WTC11 (cell line): ENCODE data around the gene TTC8. TPM values are rescaled to one million over a fixed set of nuclear protein-coding genes. Genes with fewer than 3 reads are reported as not detected.

Experiments used
- ATAC-seq: fragments of 200-7000 bp; cut with Tn5 transposase; 2 replicates; pipeline ENCODE4 v1.10.0; 2021; ENCODE audit warnings: mild to moderate bottlenecking, moderate library complexity
- CTCF ChIA-PET: fragments of 300-600 bp; sonication (Branson Sonifier 250); formaldehyde crosslinking; loops from one replicate; lab custom pipeline; 2021; ENCODE audit warnings: antibody characterized with exemption; lab: Charles Lee
- POLR2A ChIA-PET: fragments of 350-600 bp; sonication (Branson Sonifier 250); formaldehyde crosslinking; loops from one replicate; lab custom pipeline; 2021; ENCODE audit warnings: antibody characterized with exemption; lab: Charles Lee
- DNase-seq: peaks from one replicate; pipeline ENCODE4 v3.0.0; 2021; ENCODE audit warnings: low spot score
- H3K27ac Mint-ChIP-seq: 2 replicates; pipeline ENCODE4 v1.8.0; 2021; ENCODE audit warnings: mixed read lengths
- H3K27me3 Mint-ChIP-seq: 2 replicates; pipeline ENCODE4 v1.8.0; 2021; ENCODE audit warnings: low read depth, mild to moderate bottlenecking, moderate library complexity, mixed read lengths
- H3K36me3 Mint-ChIP-seq: 2 replicates; pipeline ENCODE4 v1.8.0; 2021; ENCODE audit warnings: mixed read lengths
- H3K4me1 Mint-ChIP-seq: 2 replicates; pipeline ENCODE4 v1.8.0; 2022; ENCODE audit warnings: mixed read lengths
- H3K4me3 Mint-ChIP-seq: 2 replicates; pipeline ENCODE4 v1.8.0; 2021; ENCODE audit warnings: mild to moderate bottlenecking, moderate library complexity, mixed read lengths
- H3K9me3 Mint-ChIP-seq: 2 replicates; pipeline ENCODE4 v1.8.0; 2021; ENCODE audit warnings: mixed read lengths
- ARID4B ChIP-seq: sonication (generic); formaldehyde crosslinking; IDR thresholded peaks from 2 replicates; pipeline ENCODE4 v1.8.0; 2023; ENCODE audit warnings: missing genetic modification reagents, mild to moderate bottlenecking, borderline replicate concordance
- ERG ChIP-seq: fragments of 250-450 bp; sonication (Bioruptor Pico); IDR thresholded peaks from 2 replicates; pipeline ENCODE4 v1.8.0; 2021; ENCODE audit warnings: mild to moderate bottlenecking
- ESRRA ChIP-seq: sonication (generic); formaldehyde crosslinking; IDR thresholded peaks from 2 replicates; pipeline ENCODE4 v1.8.1; 2022; ENCODE audit warnings: mild to moderate bottlenecking, missing genetic modification reagents, borderline replicate concordance
- JUN ChIP-seq: sonication (generic); formaldehyde crosslinking; IDR thresholded peaks from 2 replicates; pipeline ENCODE4 v1.8.0; 2023; ENCODE audit warnings: mild to moderate bottlenecking, missing genetic modification reagents
- MLX ChIP-seq: sonication (generic); formaldehyde crosslinking; IDR thresholded peaks from 2 replicates; pipeline ENCODE4 v1.8.1; 2023; ENCODE audit warnings: mild to moderate bottlenecking, missing genetic modification reagents, moderate library complexity
- MXD4 ChIP-seq: fragments of 250-450 bp; sonication (Bioruptor Pico); IDR thresholded peaks from 2 replicates; pipeline ENCODE4 v1.8.0; 2021; ENCODE audit warnings: mild to moderate bottlenecking, moderate library complexity, borderline replicate concordance
- MYBL2 ChIP-seq: sonication (generic); formaldehyde crosslinking; IDR thresholded peaks from 2 replicates; pipeline ENCODE4 v1.8.1; 2023; ENCODE audit warnings: mild to moderate bottlenecking, moderate library complexity, missing genetic modification reagents
- NR1H2 ChIP-seq: sonication (generic); formaldehyde crosslinking; IDR thresholded peaks from 2 replicates; pipeline ENCODE4 v1.9.0; 2021; ENCODE audit warnings: mild to moderate bottlenecking, moderate library complexity, missing genetic modification reagents
- NR3C1 ChIP-seq: sonication (generic); formaldehyde crosslinking; conservative IDR thresholded peaks from 2 replicates; pipeline ENCODE4 v1.8.1; 2023; ENCODE audit warnings: low read depth, mild to moderate bottlenecking, missing genetic modification reagents
- RELA ChIP-seq: sonication (generic); formaldehyde crosslinking; IDR thresholded peaks from 2 replicates; pipeline ENCODE4 v1.8.1; 2022; ENCODE audit warnings: missing genetic modification reagents, mild to moderate bottlenecking, borderline replicate concordance
- RORB ChIP-seq: fragments of 250-450 bp; sonication (Bioruptor Pico); IDR thresholded peaks from 2 replicates; pipeline ENCODE4 v1.9.0; 2021; ENCODE audit warnings: mild to moderate bottlenecking
- SMAD3 ChIP-seq: sonication (generic); formaldehyde crosslinking; IDR thresholded peaks from 2 replicates; pipeline ENCODE4 v1.8.0; 2022; ENCODE audit warnings: missing genetic modification reagents, mild to moderate bottlenecking, borderline replicate concordance
- STAT6 ChIP-seq: sonication (generic); formaldehyde crosslinking; conservative IDR thresholded peaks from 2 replicates; pipeline ENCODE4 v1.8.1; 2023; ENCODE audit warnings: mild to moderate bottlenecking, low read depth, missing genetic modification reagents, moderate library complexity
- TEAD4 ChIP-seq: sonication (generic); formaldehyde crosslinking; IDR thresholded peaks from 2 replicates; pipeline ENCODE4 v1.8.0; 2022; ENCODE audit warnings: mild to moderate bottlenecking, missing genetic modification reagents
- ZBTB43 ChIP-seq: sonication (generic); formaldehyde crosslinking; IDR thresholded peaks from 2 replicates; pipeline ENCODE4 v1.8.1; 2023; ENCODE audit warnings: mild to moderate bottlenecking, missing genetic modification reagents
- ZNF121 ChIP-seq: sonication (generic); formaldehyde crosslinking; IDR thresholded peaks from 2 replicates; pipeline ENCODE4 v1.8.0; 2023; ENCODE audit warnings: missing genetic modification reagents
- ZNF219 ChIP-seq: sonication (generic); formaldehyde crosslinking; IDR thresholded peaks from 2 replicates; pipeline ENCODE4 v1.8.0; 2023; ENCODE audit warnings: missing genetic modification reagents, mild to moderate bottlenecking, borderline replicate concordance
- ZNF317 ChIP-seq: sonication (generic); formaldehyde crosslinking; IDR thresholded peaks from 2 replicates; pipeline ENCODE4 v1.8.1; 2023; ENCODE audit warnings: low read depth, mild to moderate bottlenecking, moderate library complexity, missing genetic modification reagents, borderline replicate concordance
- ZNF425 ChIP-seq: fragments of 250-450 bp; sonication (Bioruptor Pico); conservative IDR thresholded peaks from 2 replicates; pipeline ENCODE4 v1.9.0; 2021; ENCODE audit warnings: mild to moderate bottlenecking
- ZNF671 ChIP-seq: fragments of 250-450 bp; sonication (Bioruptor Pico); IDR thresholded peaks from 2 replicates; pipeline ENCODE4 v1.8.0; 2021; ENCODE audit warnings: mild to moderate bottlenecking
- total RNA-seq: library from RNA; stranded (reverse); gene quantifications from 3 replicates; pipeline ENCODE4 v1.2.3, GENCODE V29; 2021

TTC8 gene
- total RNA-seq, 1 experiment from 2014 or later = 13.8 TPM

- Mint-ChIP-seq H3K4me3 (no peak overlapping the region), H3K27me3 (no peaks in the 10 kb centered on the region), H3K27ac (no peak overlapping the region)
These were observed 52.7 kb downstream of the TTC8 start for GRCh38 chr14:88877192-88877591.

More at GRCh38 chr14:88877192-88877591, 52.7 kb downstream of the TTC8 start:
- CTCF ChIA-PET = no interaction called here
- Mint-ChIP-seq H3K4me1 (no peaks in the 10 kb centered on the region), H3K9me3 (peaks cover 8% of the 10 kb centered on the region), H3K36me3 (peaks cover 2% of the 10 kb centered on the region; the same call in 1 of the 2 replicates)
- POLR2A ChIA-PET = no interaction called here
- DNase-seq (no peak), ATAC-seq (no peak)
- no peak for TF ChIP-seq NR1H2
- no peak for TF ChIP-seq NR3C1
- no peak for TF ChIP-seq RORB (CRISPR knock-in tag)
- no peak for TF ChIP-seq MXD4 (CRISPR knock-in tag)
- TF ChIP-seq SMAD3 (CRISPR knock-in tag) = no peak
- no peak for TF ChIP-seq MYBL2 (CRISPR knock-in tag)
- TF ChIP-seq MLX (CRISPR knock-in tag) = no peak
- TF ChIP-seq JUN = no peak
- TF ChIP-seq ERG (CRISPR knock-in tag) = no peak
- TF ChIP-seq STAT6 = no peak
- TF ChIP-seq ZNF317 = no peak
- no peak for TF ChIP-seq TEAD4
- TF ChIP-seq ZNF671 (CRISPR knock-in tag) = no peak
- no peak for TF ChIP-seq ZNF219 (CRISPR knock-in tag)
- TF ChIP-seq RELA = no peak
- no peak for TF ChIP-seq ARID4B (CRISPR knock-in tag)
- TF ChIP-seq ESRRA = no peak
- TF ChIP-seq ZNF121 (CRISPR knock-in tag) = no peak
- no peak for TF ChIP-seq ZNF425 (CRISPR knock-in tag)
- TF ChIP-seq ZBTB43 (CRISPR knock-in tag) = no peak
